HG03575 (cell line): ENCODE results near the gene WASHC2A.
"Not testable (repeated sequence)": the region's sequence is repeated elsewhere in the genome, so short reads cannot be mapped to it uniquely, and the experiment has no call there.

Source experiments
- ATAC-seq: cut with Tn5 transposase; IDR thresholded peaks from one replicate; pipeline ENCODE4 v1.9.1; 2021; ENCODE audit not compliant: unreplicated experiment, insufficient number of reproducible peaks, low FRiP score; ENCODE audit errors: extremely low read depth

WASHC2A gene

DNA sequence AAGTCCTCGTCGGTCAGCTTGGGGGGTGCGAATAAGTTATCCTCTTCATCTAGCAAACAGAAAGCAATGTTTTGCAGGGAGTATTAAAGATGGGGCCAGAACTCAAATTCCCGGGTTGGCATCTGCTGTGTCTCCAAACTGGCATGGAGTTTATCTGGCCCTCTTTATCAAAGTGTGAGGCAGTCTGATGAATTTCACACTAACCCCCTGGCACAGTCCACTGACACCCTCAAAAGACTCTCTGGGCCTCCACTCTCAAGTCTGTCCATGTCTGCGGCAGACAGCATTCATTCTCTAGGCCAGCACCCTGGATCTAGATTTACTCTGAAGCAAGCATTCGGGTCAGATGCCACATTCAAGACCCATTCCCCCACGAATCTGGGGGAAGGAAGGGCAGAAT lies 6.2 kb upstream of the WASHC2A start:
- ATAC-seq = not testable (repeated sequence)

DNA sequence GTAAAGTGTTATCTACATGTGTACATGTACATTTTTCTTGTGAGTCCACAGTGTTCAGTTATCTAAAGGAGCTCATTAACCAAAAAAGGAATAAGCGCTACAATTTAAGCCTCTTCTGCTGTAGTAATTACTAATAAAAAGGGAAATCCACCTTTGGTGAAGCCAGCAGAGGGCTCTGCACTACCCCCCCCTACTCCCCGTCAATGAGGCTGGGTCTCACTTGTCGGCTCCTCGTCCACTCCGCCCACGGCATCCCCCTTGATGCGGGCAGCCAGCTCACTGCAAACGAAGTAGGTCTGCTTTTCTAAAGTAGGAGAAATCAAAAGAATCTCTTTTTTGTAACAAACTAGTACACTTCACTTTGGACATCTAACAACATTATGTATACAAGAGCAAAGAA lies 4.7 kb upstream of the WASHC2A start:
- no peak for ATAC-seq

DNA sequence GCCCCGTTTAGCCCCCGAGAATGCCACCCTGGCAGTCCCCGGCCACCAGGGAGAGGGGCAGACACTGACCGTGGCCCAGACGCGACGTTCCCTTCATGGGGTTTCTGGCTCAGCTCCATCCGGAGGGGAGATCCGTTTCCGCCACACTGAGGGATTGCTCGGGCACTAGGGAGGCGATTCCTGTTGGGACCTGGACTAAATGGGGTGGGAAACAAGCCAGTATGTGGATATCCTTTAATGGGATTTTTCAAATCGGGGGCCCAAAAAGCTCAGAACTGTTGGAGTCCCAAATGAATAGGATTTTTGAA lies 552 bp downstream of the WASHC2A start:
- ATAC-seq = not testable (repeated sequence)

DNA sequence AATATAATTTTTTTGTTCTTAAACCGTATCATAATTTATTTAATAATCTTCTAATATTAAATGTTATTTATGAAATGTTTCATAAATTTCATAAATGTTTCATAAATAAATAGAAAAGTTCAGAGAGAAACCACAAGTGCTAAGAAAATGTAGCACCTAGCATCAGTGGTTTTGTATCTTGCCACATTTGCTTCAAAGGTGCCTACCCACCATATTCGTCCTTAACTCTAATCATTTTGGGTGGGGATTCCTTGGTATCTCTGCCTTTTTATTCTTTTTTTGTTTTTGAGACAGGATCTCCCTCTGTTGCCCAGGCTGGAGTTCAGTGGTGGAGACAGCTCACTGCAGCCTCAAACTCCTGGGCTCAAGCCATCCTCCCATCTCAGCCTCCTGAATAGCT lies 7.4 kb downstream of the WASHC2A start:
- ATAC-seq = not testable (repeated sequence)

DNA sequence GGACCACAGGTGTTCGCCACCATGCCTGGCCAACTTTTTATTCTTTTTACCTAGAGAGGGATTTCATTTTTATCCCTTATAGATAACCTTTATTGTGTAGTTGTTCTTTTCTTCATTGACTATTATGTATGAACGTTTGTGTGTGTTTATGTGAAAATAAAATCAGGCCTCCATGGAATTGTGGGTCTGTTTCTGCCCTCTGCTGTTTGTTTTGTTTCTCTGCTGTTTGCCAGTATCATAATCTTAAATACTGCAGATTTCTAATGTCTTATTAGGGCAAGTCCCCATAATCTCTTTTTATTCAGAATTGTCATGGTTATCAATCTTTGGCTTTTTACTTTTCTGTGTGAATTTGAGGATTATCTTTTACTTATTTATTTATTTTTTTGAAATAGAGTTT lies 7.8 kb downstream of the WASHC2A start:
- ATAC-seq = not testable (repeated sequence)

DNA sequence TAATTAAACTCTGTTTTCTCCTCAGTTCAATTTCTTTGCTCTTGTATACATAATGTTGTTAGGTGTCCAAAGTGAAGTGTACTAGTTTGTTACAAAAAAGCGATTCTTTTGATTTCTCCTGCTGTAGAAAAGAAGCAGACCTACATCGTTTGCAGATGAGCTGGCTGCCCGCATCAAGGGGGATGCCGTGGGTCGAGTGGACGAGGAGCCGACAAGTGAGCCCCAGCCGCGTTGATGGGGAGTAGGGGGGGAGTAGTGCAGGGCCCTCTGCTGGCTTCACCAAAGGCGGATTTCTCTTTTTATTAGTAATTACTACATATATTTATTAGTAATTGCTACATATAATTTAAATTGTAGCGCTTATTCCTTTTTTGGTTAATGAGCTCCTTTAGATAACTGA lies 23.6 kb downstream of the WASHC2A start:
- not testable (repeated sequence) for ATAC-seq

DNA sequence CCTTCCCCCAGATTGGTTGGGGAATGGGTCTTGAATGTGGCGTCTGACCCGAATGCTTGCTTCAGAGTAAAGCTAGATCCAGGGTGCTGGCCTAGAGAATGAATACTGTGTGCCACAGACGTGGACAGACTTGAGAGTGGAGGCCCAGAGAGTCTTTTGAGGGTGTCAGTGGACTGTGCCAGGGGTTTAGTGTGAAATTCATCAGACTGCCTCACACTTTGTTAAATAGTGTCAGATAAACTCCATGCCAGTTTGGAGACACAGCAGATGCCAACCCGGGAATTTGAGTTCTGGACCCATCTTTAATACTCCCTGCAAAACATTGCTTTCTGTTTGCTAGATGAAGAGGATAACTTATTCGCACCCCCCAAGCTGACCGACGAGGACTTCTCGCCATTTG lies 25.2 kb downstream of the WASHC2A start:
- ATAC-seq = not testable (repeated sequence)

DNA sequence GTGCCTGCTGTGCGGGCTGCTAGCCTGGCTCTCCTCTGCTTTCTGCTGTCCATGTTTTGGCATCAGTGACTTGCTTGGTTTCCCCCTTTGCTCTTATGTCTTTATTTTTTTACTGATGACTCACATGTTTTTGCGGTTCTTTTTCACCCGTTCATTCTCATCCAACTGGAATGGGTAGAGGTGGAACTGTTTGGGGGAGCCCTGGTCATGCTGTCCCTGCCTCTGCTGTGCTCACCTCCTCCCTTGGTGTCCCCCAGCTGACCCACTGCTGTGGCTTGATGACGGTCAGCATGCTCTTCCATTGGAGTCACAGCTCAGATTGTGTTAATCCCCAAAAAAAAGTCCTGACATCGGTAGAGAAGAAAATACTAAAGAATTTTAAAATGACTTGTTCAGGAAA lies 26.9 kb downstream of the WASHC2A start:
- ATAC-seq = not testable (repeated sequence)

DNA sequence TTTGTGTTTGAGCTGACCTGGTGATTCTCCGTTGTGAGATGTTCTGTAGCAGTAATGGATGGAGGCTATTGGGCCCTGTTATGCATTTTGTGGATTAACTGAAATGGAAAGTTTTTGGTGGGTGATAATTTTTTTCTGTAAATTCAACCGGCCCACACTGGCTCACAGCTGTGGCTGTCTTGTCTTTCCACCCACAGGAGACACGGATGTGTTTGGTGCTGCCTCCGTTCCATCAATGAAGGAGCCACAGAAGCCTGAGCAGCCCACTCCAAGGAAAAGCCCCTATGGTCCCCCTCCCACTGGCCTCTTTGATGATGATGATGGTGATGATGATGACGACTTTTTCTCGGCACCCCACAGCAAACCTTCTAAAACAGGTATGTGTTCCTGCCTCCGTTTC lies 27.6 kb downstream of the WASHC2A start:
- not testable (repeated sequence) for ATAC-seq

DNA sequence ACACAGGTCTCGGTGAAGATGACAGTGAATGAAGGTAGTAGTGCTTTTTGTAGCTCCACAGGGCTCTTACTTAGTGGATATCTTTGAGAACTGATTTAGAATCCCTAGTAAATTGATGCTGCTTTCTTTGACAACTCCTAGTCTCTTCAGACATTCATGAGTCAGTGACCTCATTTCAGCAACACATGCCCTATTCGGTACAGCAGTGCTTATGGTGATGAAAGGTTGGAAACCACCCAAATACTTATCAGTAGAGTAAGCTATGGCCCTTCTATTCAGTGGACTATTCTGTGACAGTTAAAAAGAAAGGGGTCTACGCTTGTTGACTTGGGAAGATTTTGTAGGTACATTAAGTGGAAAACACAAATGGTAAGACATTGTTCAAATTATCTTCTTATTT lies 29.0 kb downstream of the WASHC2A start:
- not testable (repeated sequence) for ATAC-seq

DNA sequence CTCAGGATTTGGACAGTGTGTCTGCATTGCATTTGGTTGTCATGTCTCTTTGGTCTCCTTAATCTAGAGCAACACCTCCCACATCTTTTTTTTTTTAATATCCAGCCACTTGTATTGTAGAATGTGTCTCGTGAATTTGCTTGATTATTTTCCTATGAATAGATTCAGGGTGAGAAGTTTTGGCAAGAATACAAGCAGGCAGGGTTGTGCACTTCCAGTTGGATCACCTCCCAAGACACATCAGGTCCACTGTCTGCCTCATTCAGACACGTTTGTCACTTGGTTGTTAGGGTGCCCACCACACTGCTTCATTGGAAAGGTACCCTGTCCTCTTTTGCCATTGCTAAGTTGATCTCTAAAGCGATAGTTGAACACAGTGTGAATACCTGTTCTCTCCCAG lies 30.9 kb downstream of the WASHC2A start:
- not testable (repeated sequence) for ATAC-seq

DNA sequence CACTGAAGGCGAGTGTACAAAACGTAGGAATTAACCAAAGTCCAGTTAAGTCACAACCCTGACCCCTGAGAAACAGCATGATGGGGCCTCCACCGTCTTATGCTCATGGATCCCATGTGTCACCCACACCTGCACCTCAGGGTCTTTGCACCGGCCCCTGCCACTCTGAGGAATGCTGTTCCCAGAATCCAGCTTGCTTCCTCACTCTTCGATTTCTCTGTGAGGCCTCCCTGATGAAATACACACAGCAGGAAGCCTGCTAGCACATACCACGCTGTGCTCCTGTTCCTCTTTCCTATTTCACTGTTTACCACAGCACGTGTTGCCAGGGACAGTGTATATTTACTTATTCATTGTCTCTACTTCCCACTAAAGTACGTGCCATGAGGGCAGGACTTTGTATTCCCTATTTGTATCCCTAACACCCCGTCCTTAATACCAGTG lies 33.4 kb downstream of the WASHC2A start:
- not testable (repeated sequence) for ATAC-seq

DNA sequence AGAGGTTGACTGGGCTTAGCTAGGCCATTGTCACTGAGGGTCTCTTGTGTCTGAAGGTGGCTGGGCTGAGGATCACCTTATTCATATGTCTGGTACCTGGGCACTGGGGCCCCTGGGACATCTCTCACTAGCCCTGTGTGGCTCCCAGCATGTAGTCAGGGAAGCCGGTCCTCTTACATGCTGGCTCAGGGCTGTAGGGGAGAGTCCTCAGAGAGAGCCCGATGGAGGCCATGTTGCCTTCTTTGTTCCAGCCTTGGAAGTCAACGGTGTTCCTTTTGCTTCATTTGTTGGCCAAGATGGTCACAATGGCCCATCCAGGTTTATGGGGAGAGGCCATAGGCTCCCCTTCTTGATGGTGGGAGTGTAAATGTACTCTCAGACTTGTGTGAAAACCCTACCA lies 34.0 kb downstream of the WASHC2A start:
- not testable (repeated sequence) for ATAC-seq

DNA sequence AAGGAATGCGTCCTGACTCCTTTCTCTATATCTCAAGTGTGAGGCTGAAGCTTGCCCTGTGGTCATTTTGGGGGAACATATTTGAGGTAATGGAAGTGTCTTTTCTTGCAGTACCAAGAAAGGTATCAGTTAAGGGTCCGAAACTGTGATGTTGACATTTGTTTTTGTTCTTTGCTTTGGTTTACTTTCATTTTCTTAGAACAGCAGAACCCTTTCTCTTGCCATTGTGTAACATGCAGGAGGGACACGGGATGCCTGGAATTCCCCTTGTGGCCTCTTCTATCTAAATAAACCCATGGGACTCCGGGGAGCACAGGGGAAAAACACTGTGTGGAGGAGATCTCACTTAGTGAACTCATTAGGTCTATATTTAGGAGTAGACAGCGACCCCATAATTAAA lies 34.5 kb downstream of the WASHC2A start:
- peak; percentile 45 for ATAC-seq

DNA sequence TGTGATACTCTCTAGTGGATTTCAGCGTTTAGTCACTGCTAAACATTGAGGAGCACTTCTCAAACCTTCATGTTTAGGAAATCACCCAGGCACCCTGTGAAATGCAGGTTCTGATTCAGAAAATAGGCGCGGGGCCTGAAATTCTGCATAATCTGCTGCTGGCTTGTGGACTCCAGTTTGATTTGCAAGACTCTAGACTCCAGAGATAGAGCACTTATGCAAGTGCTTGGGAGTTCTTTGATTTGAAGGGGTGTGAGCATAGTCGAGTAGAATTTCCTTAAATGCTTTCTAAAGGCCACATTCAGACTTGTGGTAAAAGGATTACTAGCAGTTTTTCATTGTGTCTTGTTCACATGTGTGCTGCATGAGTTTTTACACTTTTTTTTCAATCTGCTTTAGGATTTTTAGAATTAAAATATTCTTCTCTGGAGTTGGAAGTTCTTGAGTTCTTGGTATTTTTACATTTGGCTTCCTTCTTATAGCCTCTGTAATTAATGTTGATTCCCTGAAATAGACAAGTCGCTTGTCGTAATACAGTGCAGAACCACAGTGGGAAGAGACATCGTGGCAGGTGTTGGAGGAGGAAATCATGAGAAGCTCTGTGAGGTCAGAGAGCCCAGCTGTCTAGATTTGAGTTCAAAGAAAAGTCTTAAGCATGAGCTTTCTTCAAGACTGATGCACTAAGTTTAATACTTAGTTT lies 41.4 kb downstream of the WASHC2A start:
- not testable (repeated sequence) for ATAC-seq

DNA sequence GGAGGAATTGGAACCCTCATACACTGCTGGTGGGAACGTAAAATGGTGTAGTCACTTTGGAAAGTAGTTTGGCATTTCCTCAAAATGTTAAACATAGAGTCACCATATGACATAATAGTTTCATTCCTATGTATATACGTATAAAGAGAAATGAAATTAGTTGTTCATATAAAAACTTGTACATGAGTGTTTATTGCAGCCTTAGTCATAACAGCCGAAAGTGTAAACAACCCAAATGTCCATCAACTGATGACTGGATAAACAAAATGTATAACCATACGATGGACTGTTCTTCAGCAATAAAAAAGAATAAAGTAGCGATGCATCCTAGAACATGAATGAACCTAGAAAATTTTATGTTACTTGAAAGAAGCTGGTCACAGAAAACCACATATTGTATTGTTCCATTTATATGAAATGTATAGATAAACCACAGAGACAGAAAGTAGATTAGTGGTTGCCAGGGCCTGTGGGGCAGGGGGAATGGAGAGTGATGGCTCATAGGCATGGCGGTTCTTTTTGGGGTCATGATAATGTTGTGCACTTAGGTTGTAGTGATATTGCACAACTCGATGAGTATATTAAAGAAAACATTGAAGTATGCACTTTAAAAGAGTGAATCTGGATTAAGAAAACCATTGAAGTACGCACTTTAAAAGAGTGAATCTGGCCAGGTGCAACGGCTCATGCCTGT lies 44.8 kb downstream of the WASHC2A start:
- ATAC-seq = not testable (repeated sequence)

DNA sequence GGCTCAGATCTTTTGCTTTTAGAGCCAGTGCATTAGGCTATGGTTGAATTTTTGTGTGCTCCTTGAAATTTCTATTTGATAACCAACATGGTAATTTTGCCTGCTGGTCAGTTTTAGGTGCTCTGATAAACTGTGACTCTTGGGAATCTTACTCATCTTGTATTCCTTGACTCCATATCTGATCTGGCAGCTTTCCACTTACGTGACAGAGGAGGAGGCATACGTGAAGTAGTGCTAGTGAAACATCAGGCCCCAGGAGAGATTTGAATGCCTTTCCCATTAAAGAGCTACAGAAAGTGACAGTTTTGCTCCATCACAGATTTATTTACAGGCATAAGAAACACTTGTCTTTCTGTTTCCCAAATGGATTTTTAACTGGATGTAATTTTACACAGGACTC lies 59.0 kb downstream of the WASHC2A start:
- ATAC-seq = not testable (repeated sequence)

DNA sequence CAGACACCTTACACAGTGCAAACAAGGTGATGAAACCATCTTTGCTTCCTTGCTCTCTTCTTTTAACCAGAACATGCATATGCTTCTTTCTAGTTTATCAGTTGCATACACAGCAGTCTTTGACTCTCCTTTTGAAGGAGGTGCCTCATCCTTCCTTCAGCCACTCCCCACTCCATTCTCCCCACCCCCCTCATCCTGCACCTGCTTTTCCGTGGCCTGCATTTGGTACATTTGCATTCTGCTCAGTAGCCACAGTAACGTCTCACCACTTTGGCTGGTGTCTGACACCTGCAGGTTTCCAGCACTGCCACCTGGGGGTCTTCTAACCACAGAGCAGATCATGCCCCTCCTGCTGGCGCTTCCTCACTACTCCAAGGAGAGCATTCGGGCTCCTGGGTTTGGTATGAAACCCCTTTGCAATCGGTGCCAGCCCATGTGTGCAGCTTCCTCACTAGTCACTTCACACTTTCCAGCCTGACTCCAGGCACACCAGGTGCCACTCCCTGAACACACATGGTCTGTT lies 60.1 kb downstream of the WASHC2A start:
- not testable (repeated sequence) for ATAC-seq

DNA sequence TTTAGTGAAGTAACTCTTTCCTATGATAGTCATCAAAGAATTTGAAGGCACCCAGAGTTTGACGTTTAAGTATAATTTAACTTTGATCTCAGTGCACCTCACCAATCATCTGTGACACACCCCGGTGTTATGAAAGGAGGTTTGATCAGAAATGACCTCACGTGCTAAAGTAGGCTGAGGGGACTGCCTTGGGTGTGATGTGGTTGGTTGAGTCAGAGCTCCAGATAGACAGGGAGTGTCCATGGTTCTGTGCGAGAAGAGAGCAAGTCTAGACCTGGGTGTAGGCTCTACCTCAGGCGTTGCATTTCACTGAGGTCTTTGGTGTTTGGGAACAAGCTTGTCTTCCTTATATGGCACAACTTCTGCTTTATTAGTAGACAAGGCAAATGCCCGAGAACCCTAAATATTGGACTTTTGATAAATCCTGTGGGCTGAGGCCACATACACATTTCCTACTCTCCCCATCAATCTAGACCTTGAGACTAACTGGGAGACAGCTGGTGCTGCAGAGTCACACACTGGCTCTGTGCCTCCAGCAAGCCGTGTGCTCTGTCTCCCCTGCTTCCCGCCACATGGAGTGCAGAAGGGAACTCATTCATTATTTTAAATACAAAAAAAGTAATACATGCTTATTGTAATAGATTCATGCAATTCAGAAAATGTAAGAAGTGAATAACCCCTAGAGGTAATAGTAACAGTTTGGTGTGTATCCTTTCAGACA lies 63.7 kb downstream of the WASHC2A start:
- not testable (repeated sequence) for ATAC-seq

DNA sequence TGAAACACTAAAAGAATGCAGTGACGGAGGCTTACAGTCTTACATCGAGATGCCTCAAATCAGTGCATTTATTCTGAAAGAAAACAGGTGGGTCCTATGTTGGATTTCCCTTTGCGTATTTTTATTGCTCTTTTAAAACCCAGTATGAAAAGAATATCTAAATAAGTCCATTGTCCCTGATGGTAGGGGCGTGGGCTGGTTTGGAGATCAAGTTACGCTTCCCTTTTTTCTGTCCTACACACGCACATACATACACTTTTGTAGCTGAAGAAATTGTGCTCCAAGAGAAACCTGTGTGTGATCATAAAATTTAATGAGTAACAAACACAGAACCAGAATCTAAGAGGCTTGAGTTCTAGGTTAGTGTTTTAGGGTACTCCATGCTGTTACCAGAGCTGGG lies 64.6 kb downstream of the WASHC2A start:
- ATAC-seq = not testable (repeated sequence)
